ENCODE results near the gene NKIRAS2. TPM values are rescaled to one million over a fixed set of nuclear protein-coding genes. Genes with fewer than 3 reads are reported as not detected.

The NKIRAS2 gene
- polyA plus RNA-seq, 1 of the 3 experiments (the other 2 are of a cell fraction): 91.8 TPM

- TF ChIP-seq IRF3 (IDR thresholded peaks at IDR 0.05; ENCODE audit: low read depth, low read length): no peak
- no peak for TF ChIP-seq USF1 (IDR thresholded peaks at IDR 0.05; ENCODE audit: borderline replicate concordance, low read depth)
- TF ChIP-seq TEAD4 (IDR thresholded peaks at IDR 0.05; ENCODE audit: borderline replicate concordance, insufficient read depth): no peak
- no peak for TF ChIP-seq CHD2 (IDR thresholded peaks at IDR 0.05; ENCODE audit: low read length, partially characterized antibody)
- TF ChIP-seq FOXJ3 (CRISPR knock-in tag; IDR thresholded peaks at IDR 0.05): no peak
- TF ChIP-seq, protein P1, sequence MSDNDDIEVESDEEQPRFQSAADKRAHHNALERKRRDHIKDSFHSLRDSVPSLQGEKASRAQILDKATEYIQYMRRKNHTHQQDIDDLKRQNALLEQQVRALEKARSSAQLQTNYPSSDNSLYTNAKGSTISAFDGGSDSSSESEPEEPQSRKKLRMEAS (IDR thresholded peaks at IDR 0.05; ENCODE audit: low read depth): no peak
- TF ChIP-seq TCF12 (IDR thresholded peaks at IDR 0.05): no peak
- no peak for TF ChIP-seq GATA2 (CRISPR knock-in tag; IDR thresholded peaks at IDR 0.05)
- no peak for TF ChIP-seq POLR2AphosphoS5 (IDR thresholded peaks at IDR 0.05; ENCODE audit: low read depth, low read length)
- no peak for TF ChIP-seq YY1 (IDR thresholded peaks at IDR 0.05; ENCODE audit: low read depth)
- no peak for TF ChIP-seq MEF2A (IDR thresholded peaks at IDR 0.05; ENCODE audit: borderline replicate concordance, low read depth)
- no peak for TF ChIP-seq NRF1 (IDR thresholded peaks at IDR 0.05; ENCODE audit: low read depth, low read length)
- no peak for TF ChIP-seq SMC3 (IDR thresholded peaks at IDR 0.05; ENCODE audit: low read depth, low read length)
- no peak for TF ChIP-seq ZBTB33 (IDR thresholded peaks at IDR 0.05; ENCODE audit: borderline replicate concordance, low read depth)
- TF ChIP-seq RAD21 (IDR thresholded peaks at IDR 0.05; ENCODE audit: low read length): no peak
- no peak for TF ChIP-seq FOSL2 (IDR thresholded peaks at IDR 0.05; ENCODE audit: borderline replicate concordance, low read depth)
- no peak for TF ChIP-seq TAF1 (IDR thresholded peaks at IDR 0.05; ENCODE audit: borderline replicate concordance, low read depth, low read length)
- no peak overlapping the region for H3K4me3 ChIP-seq (ENCODE audit: low read depth in 2 of 2, low read length in 1 of 2)
- no peak for DNase-seq
- no peaks in the 10 kb centered on the region for H3K9me3 ChIP-seq
- WGBS (ENCODE audit: low lambda C conversion rate): 80% methylated on average over 3 of the region's 3 CpGs
- no peak overlapping the region for H2AFZ ChIP-seq (ENCODE audit: low read depth)
- H3K27ac ChIP-seq (ENCODE audit: low read depth in 2 of 2, low read length in 1 of 2): no peak overlapping the region
- no peak overlapping the region for H3K9ac ChIP-seq
- H3K4me1 ChIP-seq (ENCODE audit: control insufficient read depth in 1 of 2, insufficient read depth in 2 of 2, low read depth in 1 of 2, low read length in 1 of 2): no peaks in the 10 kb centered on the region; a peak in 1 of 4 replicates
- POLR2A ChIA-PET: no interaction called here
- H3K36me3 ChIP-seq (replicated peaks in 1 of 2; ENCODE audit: control insufficient read depth in 1 of 2, insufficient read depth in 2 of 2, low read length in 1 of 2): no peaks in the 10 kb centered on the region
- H4K20me1 ChIP-seq (ENCODE audit: insufficient read depth): no peaks in the 10 kb centered on the region
- no peaks in the 10 kb centered on the region for H3F3A ChIP-seq (replicated peaks; ENCODE audit: insufficient read depth)
- CTCF ChIA-PET: interaction anchor here (1.0 to 4.1 kb wide), 3 partner anchors 11 to 45 kb away, joined by 4 to 26 read pairs (median 7); no protein-coding TSS in a partner anchor
- no peak overlapping the region for H3K4me2 ChIP-seq
- H3K79me2 ChIP-seq (ENCODE audit: insufficient read depth): no peaks in the 10 kb centered on the region
- peaks cover 15% of the 10 kb centered on the region for H3K27me3 ChIP-seq (ENCODE audit: insufficient read depth)
- no peaks in the 10 kb centered on the region for H3K9me2 ChIP-seq
Observed at GRCh38 chr17:42056635-42057034, 36.7 kb downstream of the NKIRAS2 start.

All from SK-N-SH (cell line).